GM19397 (cell line): ENCODE results near the gene LIFR.

ENCODE experiments used
- ATAC-seq: cut with Tn5 transposase; IDR thresholded peaks from one replicate; pipeline ENCODE4 v1.9.1; 2021; ENCODE audit warnings: mild to moderate bottlenecking, moderate library complexity; ENCODE audit not compliant: unreplicated experiment

LIFR gene

GRCh38 chr5:38468202-38468673 lies 88.2 kb downstream of the LIFR start:
- ATAC-seq = no peak

- ATAC-seq = no peak
Measured at GRCh38 chr5:38467353-38468040, 88.9 kb downstream of the LIFR start.

GRCh38 chr5:38466424-38467189 lies 89.8 kb downstream of the LIFR start:
- ATAC-seq = no peak

- no peak for ATAC-seq
Measured at GRCh38 chr5:38465702-38466423, 90.6 kb downstream of the LIFR start.

- ATAC-seq = no peak
Measured at GRCh38 chr5:38465061-38465460, 91.4 kb downstream of the LIFR start.

GRCh38 chr5:38463634-38464521 lies 92.6 kb downstream of the LIFR start:
- no peak for ATAC-seq

GRCh38 chr5:38462976-38463633 lies 93.3 kb downstream of the LIFR start:
- no peak for ATAC-seq

GRCh38 chr5:38458174-38458573 lies 98.3 kb downstream of the LIFR start:
- no peak for ATAC-seq

- no peak for ATAC-seq
Measured at GRCh38 chr5:38456657-38457399, 99.6 kb downstream of the LIFR start.

GRCh38 chr5:38455796-38456330 lies 100.6 kb downstream of the LIFR start:
- ATAC-seq = peak; percentile 54

GRCh38 chr5:38453921-38454320 lies 102.5 kb downstream of the LIFR start:
- no peak for ATAC-seq

GRCh38 chr5:38453506-38453905 lies 102.9 kb downstream of the LIFR start:
- peak; percentile 97 for ATAC-seq

GRCh38 chr5:38452201-38452600 lies 104.2 kb downstream of the LIFR start:
- no peak for ATAC-seq

GRCh38 chr5:38451074-38451725 lies 105.2 kb downstream of the LIFR start:
- ATAC-seq = no peak

GRCh38 chr5:38450627-38451026 lies 105.8 kb downstream of the LIFR start:
- no peak for ATAC-seq

- no peak for ATAC-seq
Measured at GRCh38 chr5:38448568-38449350, 107.7 kb downstream of the LIFR start.

- ATAC-seq = no peak
Measured at GRCh38 chr5:38447786-38448185, 108.7 kb downstream of the LIFR start.

- ATAC-seq = no peak
Measured at GRCh38 chr5:38447056-38447455, 109.4 kb downstream of the LIFR start.
